Measurements from ENCODE around the gene RSF1. TPM values are rescaled to one million over a fixed set of nuclear protein-coding genes. Genes with fewer than 3 reads are reported as not detected.

RSF1 gene
- total and polyA plus RNA-seq, 2 experiments from 2014 or later, result 51.2 to 188 TPM

DNA sequence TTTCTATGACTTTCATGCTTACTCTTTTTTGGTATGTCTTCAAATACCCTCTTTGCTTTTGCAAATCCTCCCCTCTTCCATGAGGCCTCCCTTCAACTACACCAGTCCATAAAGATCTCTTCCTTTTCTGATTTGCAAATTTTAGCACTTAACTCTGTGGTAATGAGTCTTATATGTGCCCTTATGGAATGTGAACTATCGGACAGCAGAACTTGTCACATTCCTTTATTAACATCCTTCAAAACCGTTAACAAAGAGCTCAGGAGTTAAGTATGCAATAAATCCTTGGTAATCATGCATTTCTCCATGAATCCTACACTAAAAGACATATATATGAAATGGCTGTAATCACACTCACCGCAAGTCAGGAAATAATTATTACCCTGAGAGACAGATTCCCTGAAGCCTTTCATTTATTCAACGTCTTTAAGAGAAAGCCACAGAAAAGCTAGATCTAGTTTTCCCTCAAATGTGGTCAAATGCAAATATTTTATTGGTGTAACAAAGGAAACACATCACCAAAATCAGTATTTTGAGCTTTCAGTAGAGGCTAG, 190.3 kb downstream of the RSF1 start:
- no peaks in the 10 kb centered on the region for H3K36me3 ChIP-seq (ENCODE audit: insufficient read depth)
- H3K79me2 ChIP-seq (replicated peaks; ENCODE audit: insufficient read depth), result peaks cover 77% of the 10 kb centered on the region
- no peaks in the 10 kb centered on the region; the same call in 1 of the 3 replicates for H3K4me1 Mint-ChIP-seq
- H3K9me3 Mint-ChIP-seq, result no peaks in the 10 kb centered on the region
- H2AFZ ChIP-seq, result no peak overlapping the region
- H3K4me2 ChIP-seq, result no peak overlapping the region
- H3K27me3 Mint-ChIP-seq (ENCODE audit: insufficient read depth, low read depth, poor library complexity), result no peaks in the 10 kb centered on the region
- H3K27ac ChIP-seq (ENCODE audit: low read depth), result no peak overlapping the region
- ATAC-seq (no peak), DNase-seq (ENCODE audit: low spot score) (no peak)
- H3K4me3 ChIP-seq, result no peak overlapping the region
- no peaks in the 10 kb centered on the region for H3K27me3 ChIP-seq (ENCODE audit: insufficient read depth)
- peaks cover 42% of the 10 kb centered on the region for H3K36me3 Mint-ChIP-seq (ENCODE audit: low read depth)
- H3F3A ChIP-seq (replicated peaks; ENCODE audit: low read depth), result 0 out of 2 replicates have a peak, but pooled peaks cover 2% of the 10 kb centered on the region
- H3K4me1 ChIP-seq (ENCODE audit: insufficient read depth), result no peaks in the 10 kb centered on the region
- no peak overlapping the region for H3K4me3 Mint-ChIP-seq
- H4K20me1 ChIP-seq (replicated peaks; ENCODE audit: insufficient read depth), result peaks cover 13% of the 10 kb centered on the region
- TF ChIP-seq POLR2AphosphoS5 (IDR thresholded peaks at IDR 0.05; ENCODE audit: low read depth), result no peak
- no peak for TF ChIP-seq EZH2phosphoT487 (IDR thresholded peaks at IDR 0.05; ENCODE audit: unreplicated experiment)
- TF ChIP-seq JUNB (IDR thresholded peaks at IDR 0.05; ENCODE audit: unreplicated experiment), result no peak
- TF ChIP-seq, protein P1, sequence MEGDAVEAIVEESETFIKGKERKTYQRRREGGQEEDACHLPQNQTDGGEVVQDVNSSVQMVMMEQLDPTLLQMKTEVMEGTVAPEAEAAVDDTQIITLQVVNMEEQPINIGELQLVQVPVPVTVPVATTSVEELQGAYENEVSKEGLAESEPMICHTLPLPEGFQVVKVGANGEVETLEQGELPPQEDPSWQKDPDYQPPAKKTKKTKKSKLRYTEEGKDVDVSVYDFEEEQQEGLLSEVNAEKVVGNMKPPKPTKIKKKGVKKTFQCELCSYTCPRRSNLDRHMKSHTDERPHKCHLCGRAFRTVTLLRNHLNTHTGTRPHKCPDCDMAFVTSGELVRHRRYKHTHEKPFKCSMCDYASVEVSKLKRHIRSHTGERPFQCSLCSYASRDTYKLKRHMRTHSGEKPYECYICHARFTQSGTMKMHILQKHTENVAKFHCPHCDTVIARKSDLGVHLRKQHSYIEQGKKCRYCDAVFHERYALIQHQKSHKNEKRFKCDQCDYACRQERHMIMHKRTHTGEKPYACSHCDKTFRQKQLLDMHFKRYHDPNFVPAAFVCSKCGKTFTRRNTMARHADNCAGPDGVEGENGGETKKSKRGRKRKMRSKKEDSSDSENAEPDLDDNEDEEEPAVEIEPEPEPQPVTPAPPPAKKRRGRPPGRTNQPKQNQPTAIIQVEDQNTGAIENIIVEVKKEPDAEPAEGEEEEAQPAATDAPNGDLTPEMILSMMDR (conservative IDR thresholded peaks at IDR 0.05; ENCODE audit: low read depth in 2 of 2), result no peak
- TF ChIP-seq STAT1 (IDR thresholded peaks at IDR 0.05; ENCODE audit: unreplicated experiment), result no peak
- TF ChIP-seq, protein P2, sequence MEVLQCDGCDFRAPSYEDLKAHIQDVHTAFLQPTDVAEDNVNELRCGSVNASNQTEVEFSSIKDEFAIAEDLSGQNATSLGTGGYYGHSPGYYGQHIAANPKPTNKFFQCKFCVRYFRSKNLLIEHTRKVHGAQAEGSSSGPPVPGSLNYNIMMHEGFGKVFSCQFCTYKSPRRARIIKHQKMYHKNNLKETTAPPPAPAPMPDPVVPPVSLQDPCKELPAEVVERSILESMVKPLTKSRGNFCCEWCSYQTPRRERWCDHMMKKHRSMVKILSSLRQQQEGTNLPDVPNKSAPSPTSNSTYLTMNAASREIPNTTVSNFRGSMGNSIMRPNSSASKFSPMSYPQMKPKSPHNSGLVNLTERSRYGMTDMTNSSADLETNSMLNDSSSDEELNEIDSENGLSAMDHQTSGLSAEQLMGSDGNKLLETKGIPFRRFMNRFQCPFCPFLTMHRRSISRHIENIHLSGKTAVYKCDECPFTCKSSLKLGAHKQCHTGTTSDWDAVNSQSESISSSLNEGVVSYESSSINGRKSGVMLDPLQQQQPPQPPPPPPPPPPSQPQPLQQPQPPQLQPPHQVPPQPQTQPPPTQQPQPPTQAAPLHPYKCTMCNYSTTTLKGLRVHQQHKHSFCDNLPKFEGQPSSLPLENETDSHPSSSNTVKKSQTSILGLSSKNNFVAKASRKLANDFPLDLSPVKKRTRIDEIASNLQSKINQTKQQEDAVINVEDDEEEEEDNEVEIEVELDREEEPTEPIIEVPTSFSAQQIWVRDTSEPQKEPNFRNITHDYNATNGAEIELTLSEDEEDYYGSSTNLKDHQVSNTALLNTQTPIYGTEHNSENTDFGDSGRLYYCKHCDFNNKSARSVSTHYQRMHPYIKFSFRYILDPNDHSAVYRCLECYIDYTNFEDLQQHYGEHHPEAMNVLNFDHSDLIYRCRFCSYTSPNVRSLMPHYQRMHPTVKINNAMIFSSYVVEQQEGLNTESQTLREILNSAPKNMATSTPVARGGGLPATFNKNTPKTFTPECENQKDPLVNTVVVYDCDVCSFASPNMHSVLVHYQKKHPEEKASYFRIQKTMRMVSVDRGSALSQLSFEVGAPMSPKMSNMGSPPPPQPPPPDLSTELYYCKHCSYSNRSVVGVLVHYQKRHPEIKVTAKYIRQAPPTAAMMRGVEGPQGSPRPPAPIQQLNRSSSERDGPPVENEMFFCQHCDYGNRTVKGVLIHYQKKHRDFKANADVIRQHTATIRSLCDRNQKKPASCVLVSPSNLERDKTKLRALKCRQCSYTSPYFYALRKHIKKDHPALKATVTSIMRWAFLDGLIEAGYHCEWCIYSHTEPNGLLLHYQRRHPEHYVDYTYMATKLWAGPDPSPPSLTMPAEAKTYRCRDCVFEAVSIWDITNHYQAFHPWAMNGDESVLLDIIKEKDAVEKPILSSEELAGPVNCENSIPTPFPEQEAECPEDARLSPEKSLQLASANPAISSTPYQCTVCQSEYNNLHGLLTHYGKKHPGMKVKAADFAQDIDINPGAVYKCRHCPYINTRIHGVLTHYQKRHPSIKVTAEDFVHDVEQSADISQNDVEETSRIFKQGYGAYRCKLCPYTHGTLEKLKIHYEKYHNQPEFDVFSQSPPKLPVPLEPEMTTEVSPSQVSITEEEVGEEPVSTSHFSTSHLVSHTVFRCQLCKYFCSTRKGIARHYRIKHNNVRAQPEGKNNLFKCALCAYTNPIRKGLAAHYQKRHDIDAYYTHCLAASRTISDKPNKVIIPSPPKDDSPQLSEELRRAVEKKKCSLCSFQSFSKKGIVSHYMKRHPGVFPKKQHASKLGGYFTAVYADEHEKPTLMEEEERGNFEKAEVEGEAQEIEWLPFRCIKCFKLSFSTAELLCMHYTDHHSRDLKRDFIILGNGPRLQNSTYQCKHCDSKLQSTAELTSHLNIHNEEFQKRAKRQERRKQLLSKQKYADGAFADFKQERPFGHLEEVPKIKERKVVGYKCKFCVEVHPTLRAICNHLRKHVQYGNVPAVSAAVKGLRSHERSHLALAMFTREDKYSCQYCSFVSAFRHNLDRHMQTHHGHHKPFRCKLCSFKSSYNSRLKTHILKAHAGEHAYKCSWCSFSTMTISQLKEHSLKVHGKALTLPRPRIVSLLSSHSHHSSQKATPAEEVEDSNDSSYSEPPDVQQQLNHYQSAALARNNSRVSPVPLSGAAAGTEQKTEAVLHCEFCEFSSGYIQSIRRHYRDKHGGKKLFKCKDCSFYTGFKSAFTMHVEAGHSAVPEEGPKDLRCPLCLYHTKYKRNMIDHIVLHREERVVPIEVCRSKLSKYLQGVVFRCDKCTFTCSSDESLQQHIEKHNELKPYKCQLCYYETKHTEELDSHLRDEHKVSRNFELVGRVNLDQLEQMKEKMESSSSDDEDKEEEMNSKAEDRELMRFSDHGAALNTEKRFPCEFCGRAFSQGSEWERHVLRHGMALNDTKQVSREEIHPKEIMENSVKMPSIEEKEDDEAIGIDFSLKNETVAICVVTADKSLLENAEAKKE (CRISPR knock-in tag; IDR thresholded peaks at IDR 0.05), result no peak
- no peak for TF ChIP-seq EZH2 (IDR thresholded peaks at IDR 0.05; ENCODE audit: low read depth, unreplicated experiment)
- TF ChIP-seq, protein P3, sequence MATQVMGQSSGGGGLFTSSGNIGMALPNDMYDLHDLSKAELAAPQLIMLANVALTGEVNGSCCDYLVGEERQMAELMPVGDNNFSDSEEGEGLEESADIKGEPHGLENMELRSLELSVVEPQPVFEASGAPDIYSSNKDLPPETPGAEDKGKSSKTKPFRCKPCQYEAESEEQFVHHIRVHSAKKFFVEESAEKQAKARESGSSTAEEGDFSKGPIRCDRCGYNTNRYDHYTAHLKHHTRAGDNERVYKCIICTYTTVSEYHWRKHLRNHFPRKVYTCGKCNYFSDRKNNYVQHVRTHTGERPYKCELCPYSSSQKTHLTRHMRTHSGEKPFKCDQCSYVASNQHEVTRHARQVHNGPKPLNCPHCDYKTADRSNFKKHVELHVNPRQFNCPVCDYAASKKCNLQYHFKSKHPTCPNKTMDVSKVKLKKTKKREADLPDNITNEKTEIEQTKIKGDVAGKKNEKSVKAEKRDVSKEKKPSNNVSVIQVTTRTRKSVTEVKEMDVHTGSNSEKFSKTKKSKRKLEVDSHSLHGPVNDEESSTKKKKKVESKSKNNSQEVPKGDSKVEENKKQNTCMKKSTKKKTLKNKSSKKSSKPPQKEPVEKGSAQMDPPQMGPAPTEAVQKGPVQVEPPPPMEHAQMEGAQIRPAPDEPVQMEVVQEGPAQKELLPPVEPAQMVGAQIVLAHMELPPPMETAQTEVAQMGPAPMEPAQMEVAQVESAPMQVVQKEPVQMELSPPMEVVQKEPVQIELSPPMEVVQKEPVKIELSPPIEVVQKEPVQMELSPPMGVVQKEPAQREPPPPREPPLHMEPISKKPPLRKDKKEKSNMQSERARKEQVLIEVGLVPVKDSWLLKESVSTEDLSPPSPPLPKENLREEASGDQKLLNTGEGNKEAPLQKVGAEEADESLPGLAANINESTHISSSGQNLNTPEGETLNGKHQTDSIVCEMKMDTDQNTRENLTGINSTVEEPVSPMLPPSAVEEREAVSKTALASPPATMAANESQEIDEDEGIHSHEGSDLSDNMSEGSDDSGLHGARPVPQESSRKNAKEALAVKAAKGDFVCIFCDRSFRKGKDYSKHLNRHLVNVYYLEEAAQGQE (IDR thresholded peaks at IDR 0.05; ENCODE audit: unreplicated experiment), result no peak
- TF ChIP-seq, protein P4, sequence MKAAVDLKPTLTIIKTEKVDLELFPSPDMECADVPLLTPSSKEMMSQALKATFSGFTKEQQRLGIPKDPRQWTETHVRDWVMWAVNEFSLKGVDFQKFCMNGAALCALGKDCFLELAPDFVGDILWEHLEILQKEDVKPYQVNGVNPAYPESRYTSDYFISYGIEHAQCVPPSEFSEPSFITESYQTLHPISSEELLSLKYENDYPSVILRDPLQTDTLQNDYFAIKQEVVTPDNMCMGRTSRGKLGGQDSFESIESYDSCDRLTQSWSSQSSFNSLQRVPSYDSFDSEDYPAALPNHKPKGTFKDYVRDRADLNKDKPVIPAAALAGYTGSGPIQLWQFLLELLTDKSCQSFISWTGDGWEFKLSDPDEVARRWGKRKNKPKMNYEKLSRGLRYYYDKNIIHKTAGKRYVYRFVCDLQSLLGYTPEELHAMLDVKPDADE (IDR thresholded peaks at IDR 0.05), result no peak
- no peak for TF ChIP-seq CREB1 (CRISPR knock-in tag; IDR thresholded peaks at IDR 0.05; ENCODE audit: low read depth)
- TF ChIP-seq ZNF331 (CRISPR knock-in tag; IDR thresholded peaks at IDR 0.05; ENCODE audit: low read depth), result no peak
- TF ChIP-seq NANOG (IDR thresholded peaks at IDR 0.05; ENCODE audit: borderline replicate concordance), result no peak
- TF ChIP-seq ZNF114 (CRISPR knock-in tag; IDR thresholded peaks at IDR 0.05), result no peak
- H3K27ac Mint-ChIP-seq, result no peak overlapping the region
- no peaks in the 10 kb centered on the region for H3K9me2 ChIP-seq (ENCODE audit: insufficient read depth)

Data from GM23338 (cell line).